ENCODE results near the gene YIPF5. TPM values are rescaled to one million over a fixed set of nuclear protein-coding genes. Genes with fewer than 3 reads are reported as not detected.
A peak's percentile ranks its signal among the peaks of the same experiment; 100 is the strongest.

The YIPF5 gene
- total and polyA plus RNA-seq, 12 donors = 5.3 to 77.9 (median 49.7) TPM

DNA sequence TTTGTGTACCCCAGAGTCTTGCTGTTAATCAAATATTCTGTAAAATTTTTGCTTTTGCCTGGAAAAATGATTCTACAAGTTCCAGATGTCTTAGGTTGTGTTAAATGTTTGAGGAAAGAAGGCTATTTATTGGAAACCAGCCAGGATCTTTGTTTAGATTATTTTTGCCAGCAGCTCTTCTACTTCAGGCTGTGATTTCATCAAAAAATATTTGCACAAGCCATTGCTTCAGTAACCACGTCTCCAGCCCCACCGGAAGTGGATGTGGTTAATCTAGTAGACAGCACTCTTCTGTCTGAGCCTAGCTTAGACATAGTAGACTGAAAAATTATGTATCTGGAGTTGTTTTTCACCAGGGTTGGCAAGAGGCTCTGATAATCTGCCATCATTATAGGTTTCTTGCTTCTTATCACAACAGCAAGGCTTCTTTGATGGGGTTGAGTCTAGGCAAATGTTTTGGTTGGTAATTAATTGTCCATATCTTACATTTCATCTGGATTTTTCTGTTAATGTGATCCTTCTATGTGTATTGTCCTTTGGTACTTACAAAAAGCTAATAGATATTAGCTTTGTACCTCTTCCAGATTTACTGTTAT lies 17.3 kb upstream of the YIPF5 start:
- no peaks in the 10 kb centered on the region for H3K36me3 ChIP-seq (replicated peaks in 1 of 2)
- H3K27ac ChIP-seq = no peak overlapping the region
- WGBS, 4 donors = 10 to 16% (median 11%) methylated on average over 2 of the region's 2 CpGs
- H3K4me1 ChIP-seq (replicated peaks in 1 of 2) = peaks cover 0 to 12% of the 10 kb centered on the region in 2 donors
- intact Hi-C loops (cut with DNase I) = no loop called here
- H3K27me3 ChIP-seq = no peaks in the 10 kb centered on the region
- no peak overlapping the region for H3K4me3 ChIP-seq
- no peaks in the 10 kb centered on the region for H3K9me3 ChIP-seq (replicated peaks in 1 of 3)
- peak in 6 of 7 donors; percentile 42 to 76 (median 51) for DNase-seq
- TF ChIP-seq, protein P1, sequence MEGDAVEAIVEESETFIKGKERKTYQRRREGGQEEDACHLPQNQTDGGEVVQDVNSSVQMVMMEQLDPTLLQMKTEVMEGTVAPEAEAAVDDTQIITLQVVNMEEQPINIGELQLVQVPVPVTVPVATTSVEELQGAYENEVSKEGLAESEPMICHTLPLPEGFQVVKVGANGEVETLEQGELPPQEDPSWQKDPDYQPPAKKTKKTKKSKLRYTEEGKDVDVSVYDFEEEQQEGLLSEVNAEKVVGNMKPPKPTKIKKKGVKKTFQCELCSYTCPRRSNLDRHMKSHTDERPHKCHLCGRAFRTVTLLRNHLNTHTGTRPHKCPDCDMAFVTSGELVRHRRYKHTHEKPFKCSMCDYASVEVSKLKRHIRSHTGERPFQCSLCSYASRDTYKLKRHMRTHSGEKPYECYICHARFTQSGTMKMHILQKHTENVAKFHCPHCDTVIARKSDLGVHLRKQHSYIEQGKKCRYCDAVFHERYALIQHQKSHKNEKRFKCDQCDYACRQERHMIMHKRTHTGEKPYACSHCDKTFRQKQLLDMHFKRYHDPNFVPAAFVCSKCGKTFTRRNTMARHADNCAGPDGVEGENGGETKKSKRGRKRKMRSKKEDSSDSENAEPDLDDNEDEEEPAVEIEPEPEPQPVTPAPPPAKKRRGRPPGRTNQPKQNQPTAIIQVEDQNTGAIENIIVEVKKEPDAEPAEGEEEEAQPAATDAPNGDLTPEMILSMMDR (IDR thresholded peaks at IDR 0.05) = no peak
- no peak for TF ChIP-seq POLR2A (IDR thresholded peaks at IDR 0.05)

DNA sequence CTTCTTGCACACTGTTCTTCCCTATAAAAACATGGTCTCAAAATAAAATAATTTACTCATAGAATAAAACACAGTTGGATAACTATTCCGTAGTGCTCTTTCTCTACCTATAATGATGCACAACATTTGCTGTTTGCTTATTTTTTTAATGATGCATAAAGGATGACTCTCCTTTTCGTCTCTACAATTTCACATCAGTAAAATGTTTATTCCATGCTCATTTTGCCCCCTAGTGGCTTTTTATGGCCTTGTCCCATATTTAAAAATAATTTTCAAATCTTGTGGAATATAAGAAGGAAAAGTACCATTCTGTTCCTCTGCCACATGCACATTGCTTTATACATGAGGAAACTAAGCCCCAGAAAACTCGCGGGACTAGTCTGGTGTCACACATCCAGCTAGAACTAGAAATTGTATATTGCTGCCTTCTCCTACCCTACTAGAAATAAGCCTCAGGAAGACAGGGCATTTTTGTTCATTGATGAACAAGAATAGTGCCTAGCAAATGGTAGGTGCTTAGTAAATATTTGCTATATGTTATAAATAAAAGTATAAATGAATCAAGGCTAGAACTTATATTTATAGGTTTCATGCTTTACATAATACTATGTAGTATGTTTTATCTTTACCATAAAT lies 12.9 kb upstream of the YIPF5 start:
- no peak overlapping the region for H3K27ac ChIP-seq
- H3K36me3 ChIP-seq (replicated peaks in 1 of 2) = no peaks in the 10 kb centered on the region
- TF ChIP-seq, protein P1 (IDR thresholded peaks at IDR 0.05) = peak; percentile 32 to 78 (median 56)
- TF ChIP-seq POLR2A (IDR thresholded peaks at IDR 0.05) = no peak
- no peaks in the 10 kb centered on the region for H3K9me3 ChIP-seq (replicated peaks in 1 of 3)
- no peak for DNase-seq
- H3K4me3 ChIP-seq = no peak overlapping the region
- no peaks in the 10 kb centered on the region for H3K27me3 ChIP-seq
- H3K4me1 ChIP-seq (replicated peaks in 1 of 2) = peaks cover 0 to 9% of the 10 kb centered on the region in 2 donors
- intact Hi-C loops (cut with DNase I) = no loop called here
- 15 to 24% (median 19%) methylated on average over 4 of the region's 4 CpGs for WGBS, 4 donors

DNA sequence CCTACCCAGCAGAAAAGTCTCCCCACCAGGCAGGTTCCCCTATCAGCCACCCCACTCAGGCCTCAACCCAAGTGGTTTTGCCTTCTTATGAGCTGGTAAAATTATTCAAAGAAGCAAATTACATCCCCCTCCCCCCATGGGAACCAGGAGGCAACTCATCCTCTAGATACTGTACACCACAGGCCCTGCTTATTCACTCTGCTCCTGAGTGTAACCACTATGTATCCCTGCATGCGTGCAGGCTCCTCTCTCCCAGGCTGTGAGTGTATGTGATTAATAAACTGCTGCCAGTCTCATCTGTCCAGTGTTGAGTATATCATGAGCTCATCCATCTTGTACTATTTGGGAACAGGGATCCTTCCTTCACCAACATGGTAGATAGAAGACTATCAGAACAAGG lies 8.8 kb upstream of the YIPF5 start:
- Histone ChIP-seq H3K4me3 (no peak overlapping the region), H3K4me1 (replicated peaks in 1 of 2) (no peaks in the 10 kb centered on the region), H3K27ac (no peak overlapping the region), H3K36me3 (replicated peaks in 1 of 2) (no peaks in the 10 kb centered on the region), H3K9me3 (replicated peaks in 1 of 3) (no peaks in the 10 kb centered on the region), H3K27me3 (no peaks in the 10 kb centered on the region)
- DNase-seq = no peak
- intact Hi-C loops (cut with DNase I) = no loop called here
- no peak for TF ChIP-seq POLR2A (IDR thresholded peaks at IDR 0.05)
- WGBS, 4 donors = 93 to 100% (median 97%) methylated on average over 1 of the region's 1 CpG

DNA sequence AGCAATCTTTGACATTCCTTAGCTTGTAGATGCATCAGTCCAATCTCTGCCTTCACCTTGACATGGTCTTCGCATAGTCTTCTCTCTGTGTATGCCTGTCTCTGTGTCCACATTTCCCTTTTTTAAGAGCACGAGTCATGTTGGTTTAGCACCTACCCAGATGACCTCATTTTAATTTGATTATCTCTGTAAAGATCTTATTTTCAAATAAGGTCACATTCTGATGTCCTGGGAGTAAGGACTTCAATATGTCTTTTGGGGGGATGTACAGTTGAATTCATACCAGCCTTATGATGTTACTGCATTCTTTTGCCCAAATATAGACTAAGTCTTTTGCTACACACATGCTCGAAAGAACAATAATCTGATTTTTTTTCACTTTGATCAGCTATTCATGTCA lies 7.1 kb upstream of the YIPF5 start:
- no peak for DNase-seq
- Histone ChIP-seq H3K9me3 (replicated peaks in 1 of 3) (no peaks in the 10 kb centered on the region), H3K4me3 (no peak overlapping the region), H3K4me1 (replicated peaks in 1 of 2) (no peaks in the 10 kb centered on the region), H3K27me3 (no peaks in the 10 kb centered on the region), H3K36me3 (replicated peaks in 1 of 2) (no peaks in the 10 kb centered on the region), H3K27ac (no peak overlapping the region)
- 66 to 81% (median 76%) methylated on average over 3 of the region's 3 CpGs for WGBS, 4 donors
- TF ChIP-seq, protein P1 (IDR thresholded peaks at IDR 0.05) = no peak
- TF ChIP-seq POLR2A (IDR thresholded peaks at IDR 0.05) = no peak
- intact Hi-C loops (cut with DNase I) = no loop called here

DNA sequence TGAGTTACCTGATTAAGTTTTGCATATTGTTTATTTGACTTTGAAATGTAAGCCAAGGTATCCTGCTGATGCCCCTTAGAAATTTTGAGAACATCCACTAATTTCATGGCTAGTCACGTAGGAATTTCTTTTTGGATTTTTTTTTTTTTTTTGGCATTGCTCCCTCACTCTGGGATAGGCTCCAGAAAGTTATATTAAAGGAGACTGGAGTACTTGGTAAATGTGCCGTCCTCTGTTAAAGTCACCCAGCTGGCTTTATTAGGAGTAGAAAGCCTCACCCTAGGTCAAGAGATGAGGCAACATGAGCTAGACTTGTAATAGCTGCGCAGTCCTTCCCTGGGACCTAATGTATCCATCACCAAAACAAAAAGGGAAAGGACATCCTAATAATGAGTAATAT lies 3.3 kb upstream of the YIPF5 start:
- Histone ChIP-seq H3K4me3 (no peak overlapping the region), H3K4me1 (replicated peaks in 1 of 2) (peaks cover 6 to 12% of the 10 kb centered on the region in 2 donors), H3K27me3 (no peaks in the 10 kb centered on the region), H3K36me3 (replicated peaks in 1 of 2) (no peaks in the 10 kb centered on the region), H3K27ac (no peak overlapping the region), H3K9me3 (replicated peaks in 1 of 3) (no peaks in the 10 kb centered on the region)
- intact Hi-C loops (cut with DNase I) = no loop called here
- TF ChIP-seq, protein P1 (IDR thresholded peaks at IDR 0.05) = no peak
- no peak for TF ChIP-seq POLR2A (IDR thresholded peaks at IDR 0.05)
- 41 to 49% (median 45%) methylated on average over 3 of the region's 3 CpGs for WGBS, 4 donors
- no peak for DNase-seq
